Testis (tissue), 2 donors: ENCODE measurements around the gene UBAC2.

ENCODE experiments used
- CTCF ChIP-seq, 3 experiments: fragments of 450-650 bp in 2 of 3; fragments of 200-600 bp in 1 of 3; sonication (generic) in 1 of 3; IDR thresholded peaks; one replicate each; pipeline ENCODE4 v1.5.1; 2016 to 2019; ENCODE audit warnings: antibody characterized with exemption in 3 of 3, mild to moderate bottlenecking in 2 of 3, moderate library complexity in 1 of 3
- POLR2A ChIP-seq: fragments of 450-650 bp; IDR thresholded peaks from one replicate; pipeline ENCODE4 v1.6.1; 2017; ENCODE audit warnings: antibody characterized with exemption, mild to moderate bottlenecking, moderate library complexity

GRCh38 chr13:99190147-99190985 is 10.3 kb upstream of the UBAC2 start:
- TF ChIP-seq CTCF (IDR thresholded peaks at IDR 0.05) = no peak
- no peak for TF ChIP-seq POLR2A
